Measurements from ENCODE around the gene COPE. TPM values are rescaled to one million over a fixed set of nuclear protein-coding genes. Genes with fewer than 3 reads are reported as not detected.

COPE gene
- total RNA-seq, 1 donor from 2014 or later, result 161 TPM

DNA sequence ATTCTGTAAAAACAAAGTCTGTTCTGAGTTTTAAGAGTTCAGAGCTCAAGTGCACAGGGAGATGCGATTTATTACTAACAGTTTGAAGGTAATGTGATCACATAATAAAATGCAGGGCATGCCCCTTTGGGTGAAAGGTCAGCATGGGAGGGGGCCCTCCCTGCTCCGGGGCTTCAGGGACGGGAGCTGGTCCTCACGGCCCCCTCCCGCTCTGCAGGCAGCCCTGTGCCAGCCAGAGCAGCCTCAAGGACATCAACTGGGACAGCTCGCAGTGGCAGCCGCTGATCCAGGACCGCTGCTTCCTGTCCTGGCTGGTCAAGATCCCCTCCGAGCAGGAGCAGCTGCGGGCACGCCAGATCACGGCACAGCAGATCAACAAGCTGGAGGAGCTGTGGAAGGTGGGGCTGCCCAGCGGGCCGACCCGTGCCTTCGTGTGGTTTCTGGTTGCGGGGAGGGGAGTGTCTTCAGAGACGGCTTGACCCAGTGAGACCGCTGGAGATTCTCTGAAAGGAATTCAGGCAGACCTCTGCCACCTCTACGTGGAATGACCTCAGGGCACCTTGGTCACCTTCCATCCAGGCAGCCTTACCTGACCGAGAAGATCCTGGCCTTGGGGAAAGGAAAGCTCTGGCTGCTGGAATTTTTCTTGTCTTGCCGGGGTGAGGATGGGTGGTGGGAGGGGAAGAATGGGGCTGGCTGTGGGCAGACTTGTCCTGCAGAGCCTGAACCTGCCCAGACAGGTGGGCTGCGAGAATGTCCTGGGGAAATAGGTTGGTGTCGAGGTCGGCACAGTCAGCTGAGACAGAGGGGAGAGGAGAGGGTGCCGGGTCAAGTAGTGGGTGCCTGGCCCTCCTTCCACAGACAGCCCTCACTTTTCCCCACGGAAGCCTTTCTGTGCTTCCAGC is 68.5 kb downstream of the COPE start:
- DNase-seq (ENCODE audit: low spot score in 2 of 2, unreplicated experiment in 2 of 2), result no peak
- Mint-ChIP-seq H3K4me1 (peaks cover 23% of the 10 kb centered on the region), H3K4me3 (no peak overlapping the region), H3K27ac (peak overlapping the region; percentile 57), H3K36me3 (peaks cover 25% of the 10 kb centered on the region), H3K27me3 (ENCODE audit: low read depth) (no peaks in the 10 kb centered on the region), H3K9me3 (no peaks in the 10 kb centered on the region)
- TF ChIP-seq, protein P1, sequence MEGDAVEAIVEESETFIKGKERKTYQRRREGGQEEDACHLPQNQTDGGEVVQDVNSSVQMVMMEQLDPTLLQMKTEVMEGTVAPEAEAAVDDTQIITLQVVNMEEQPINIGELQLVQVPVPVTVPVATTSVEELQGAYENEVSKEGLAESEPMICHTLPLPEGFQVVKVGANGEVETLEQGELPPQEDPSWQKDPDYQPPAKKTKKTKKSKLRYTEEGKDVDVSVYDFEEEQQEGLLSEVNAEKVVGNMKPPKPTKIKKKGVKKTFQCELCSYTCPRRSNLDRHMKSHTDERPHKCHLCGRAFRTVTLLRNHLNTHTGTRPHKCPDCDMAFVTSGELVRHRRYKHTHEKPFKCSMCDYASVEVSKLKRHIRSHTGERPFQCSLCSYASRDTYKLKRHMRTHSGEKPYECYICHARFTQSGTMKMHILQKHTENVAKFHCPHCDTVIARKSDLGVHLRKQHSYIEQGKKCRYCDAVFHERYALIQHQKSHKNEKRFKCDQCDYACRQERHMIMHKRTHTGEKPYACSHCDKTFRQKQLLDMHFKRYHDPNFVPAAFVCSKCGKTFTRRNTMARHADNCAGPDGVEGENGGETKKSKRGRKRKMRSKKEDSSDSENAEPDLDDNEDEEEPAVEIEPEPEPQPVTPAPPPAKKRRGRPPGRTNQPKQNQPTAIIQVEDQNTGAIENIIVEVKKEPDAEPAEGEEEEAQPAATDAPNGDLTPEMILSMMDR (IDR thresholded peaks at IDR 0.05; ENCODE audit: unreplicated experiment), result no peak

DNA sequence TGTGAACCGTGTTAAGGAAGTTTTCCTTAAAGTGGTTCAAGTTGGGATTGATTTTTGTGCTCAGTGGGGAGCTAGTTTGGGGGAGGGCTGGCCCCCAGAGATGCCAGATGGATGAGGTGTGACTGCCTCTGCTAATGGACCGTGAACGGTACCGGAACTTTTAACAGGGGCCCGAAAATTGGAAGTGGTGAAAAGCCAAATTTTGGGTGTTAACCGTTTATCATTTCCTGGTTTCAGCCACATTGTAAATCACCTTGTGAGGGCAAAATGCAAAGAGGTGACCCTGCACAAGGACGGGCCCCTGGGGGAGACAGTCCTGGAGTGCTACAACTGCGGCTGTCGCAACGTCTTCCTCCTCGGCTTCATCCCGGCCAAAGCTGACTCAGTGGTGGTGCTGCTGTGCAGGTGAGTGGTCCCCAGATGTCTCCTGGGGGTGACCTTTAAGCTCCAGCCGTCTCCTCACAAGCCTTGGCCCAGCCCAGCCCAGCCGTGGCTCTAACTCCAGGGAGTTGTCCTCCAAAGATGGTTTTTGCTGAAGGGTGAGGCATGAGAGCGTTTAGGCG is 69.3 kb downstream of the COPE start:
- TF ChIP-seq, protein P1 (IDR thresholded peaks at IDR 0.05; ENCODE audit: unreplicated experiment), result no peak
- H3K36me3 Mint-ChIP-seq, result peaks cover 22% of the 10 kb centered on the region

More for the DNA sequence above, 69.3 kb downstream of the COPE start:
- H3K4me3 Mint-ChIP-seq, result peak overlapping the region; percentile 31
- H3K4me1 Mint-ChIP-seq, result peaks cover 23% of the 10 kb centered on the region
- no peaks in the 10 kb centered on the region for H3K9me3 Mint-ChIP-seq
- no peak for DNase-seq (ENCODE audit: low spot score in 2 of 2, unreplicated experiment in 2 of 2)
- H3K27me3 Mint-ChIP-seq (ENCODE audit: low read depth), result no peaks in the 10 kb centered on the region
- H3K27ac Mint-ChIP-seq, result peak overlapping the region; percentile 96

Other genes starting within 250 kb of the COPE start
- 29.5 to 31.9 TPM (median 29.5 TPM) in 3 replicates for gene CRTC1, start 235.7 kb downstream of the COPE start, total RNA-seq
- 0.16 to 0.31 TPM (median 0.18 TPM) in 3 replicates for gene COMP, start 128.1 kb downstream of the COPE start, total RNA-seq
- 72.1 to 73.3 TPM (median 73.0 TPM) in 3 replicates for gene UPF1, start 87.4 kb downstream of the COPE start, total RNA-seq
- gene CERS1, start 23.2 kb downstream of the COPE start, total RNA-seq, result 8.5 to 9.4 TPM (median 8.8 TPM) in 3 replicates
- 41.3 to 46.1 TPM (median 45.6 TPM) in 3 replicates for gene DDX49, start 328 bp upstream of the COPE start, total RNA-seq
- 53.7 to 60.4 TPM (median 56.3 TPM) in 3 replicates for gene HOMER3, start 21.8 kb upstream of the COPE start, total RNA-seq
- gene SUGP2, start 114.1 kb upstream of the COPE start, total RNA-seq, result 137 to 152 TPM (median 140 TPM) in 3 replicates
- 25.5 to 28.2 TPM (median 25.8 TPM) in 3 replicates for gene ARMC6, start 114.2 kb upstream of the COPE start, total RNA-seq
- gene SLC25A42, start 144.6 kb upstream of the COPE start, total RNA-seq, result 21.2 to 22.1 TPM (median 21.2 TPM) in 3 replicates
- 45.5 to 48.4 TPM (median 46.5 TPM) in 3 replicates for gene TMEM161A, start 219.1 kb upstream of the COPE start, total RNA-seq